GM12892 (cell line): Measurements from ENCODE around the gene GARRE1.
"Not testable (repeated sequence)": the region's sequence is repeated elsewhere in the genome, so short reads cannot be mapped to it uniquely, and the experiment has no call there.

Experiments
- DNase-seq: peaks from one replicate; pipeline ENCODE4 v3.0.0; 2011; ENCODE audit not compliant: insufficient read length
- FAIRE-seq: peaks from 2 replicates; lab custom pipeline; 2011; peaks lifted over from hg19 to GRCh38; lab: Jason Lieb, UNC
- POLR2A ChIP-seq: IDR thresholded peaks from 2 replicates; pipeline ENCODE4 v1.6.1; 2011; ENCODE audit warnings: low read depth, low read length, control low read depth
- POLR2AphosphoS5 ChIP-seq: IDR thresholded peaks from 2 replicates; pipeline ENCODE4 v1.6.1; 2011; ENCODE audit warnings: low read depth, low read length, control low read depth
- TAF1 ChIP-seq: IDR thresholded peaks from 2 replicates; pipeline ENCODE4 v1.6.1; 2011; ENCODE audit warnings: low read depth, mild to moderate bottlenecking, control low read depth, low read length, borderline replicate concordance

Gene GARRE1

GRCh38 chr19:34265221-34265650, 10.9 kb downstream of the GARRE1 start:
- FAIRE-seq = no peak
- no peak for TF ChIP-seq POLR2A
- TF ChIP-seq POLR2AphosphoS5 = no peak
- TF ChIP-seq TAF1 = no peak
- DNase-seq = no peak

- peak; percentile 75 for FAIRE-seq
- no peak for TF ChIP-seq POLR2AphosphoS5
- no peak; the same call in 1 of the 2 replicates for TF ChIP-seq POLR2A
- TF ChIP-seq TAF1 = no peak
Measured at GRCh38 chr19:34269081-34269480, 14.7 kb downstream of the GARRE1 start.

GRCh38 chr19:34269489-34269888, 15.1 kb downstream of the GARRE1 start:
- no peak for TF ChIP-seq TAF1
- no peak for TF ChIP-seq POLR2A
- no peak for TF ChIP-seq POLR2AphosphoS5
- DNase-seq (no peak), FAIRE-seq (no peak)

More at GRCh38 chr19:34269081-34269480, 14.7 kb downstream of the GARRE1 start:
- no peak for DNase-seq

GRCh38 chr19:34269968-34270621, 15.7 kb downstream of the GARRE1 start:
- FAIRE-seq (peak; percentile 94), DNase-seq (peak; percentile 31)
- TF ChIP-seq POLR2AphosphoS5 (peak; percentile 69), TAF1 (no peak), POLR2A (peak; percentile 74)

- no peak for FAIRE-seq
Measured at GRCh38 chr19:34273121-34273520, 18.8 kb downstream of the GARRE1 start.

GRCh38 chr19:34274284-34274826, 20.0 kb downstream of the GARRE1 start:
- DNase-seq (no peak), FAIRE-seq (no peak)
- no peak for TF ChIP-seq TAF1
- no peak for TF ChIP-seq POLR2AphosphoS5
- no peak for TF ChIP-seq POLR2A

More at GRCh38 chr19:34273121-34273520, 18.8 kb downstream of the GARRE1 start:
- TF ChIP-seq POLR2A (no peak), POLR2AphosphoS5 (no peak), TAF1 (no peak)
- no peak for DNase-seq

GRCh38 chr19:34274827-34275625, 20.7 kb downstream of the GARRE1 start:
- FAIRE-seq (no peak), DNase-seq (no peak)
- TF ChIP-seq POLR2A (no peak), POLR2AphosphoS5 (no peak), TAF1 (no peak)

- FAIRE-seq (no peak), DNase-seq (no peak)
- no peak for TF ChIP-seq TAF1
- TF ChIP-seq POLR2A = no peak
- TF ChIP-seq POLR2AphosphoS5 = no peak
Measured at GRCh38 chr19:34275705-34276104, 21.4 kb downstream of the GARRE1 start.

GRCh38 chr19:34276614-34277013, 22.3 kb downstream of the GARRE1 start:
- DNase-seq = no peak
- no peak for FAIRE-seq
- TF ChIP-seq POLR2A (no peak), POLR2AphosphoS5 (no peak), TAF1 (no peak)

- TF ChIP-seq TAF1 = no peak
- TF ChIP-seq POLR2A = no peak
- no peak for TF ChIP-seq POLR2AphosphoS5
- FAIRE-seq (no peak), DNase-seq (no peak)
Measured at GRCh38 chr19:34277244-34277643, 22.9 kb downstream of the GARRE1 start.

GRCh38 chr19:34278783-34279182, 24.4 kb downstream of the GARRE1 start:
- FAIRE-seq = no peak
- TF ChIP-seq TAF1 = no peak
- TF ChIP-seq POLR2AphosphoS5 = no peak
- TF ChIP-seq POLR2A = no peak
- DNase-seq = no peak

GRCh38 chr19:34281444-34281843, 27.1 kb downstream of the GARRE1 start:
- not testable (repeated sequence) for FAIRE-seq, DNase-seq
